Hematopoietic multipotent progenitor cell treated with erythropoietin and hydrocortisone succinate and interleukin-3 and kit ligand, for 17 days (in vitro differentiated cells): ENCODE measurements around the gene LILRB2.
"Not testable (repeated sequence)": the region's sequence is repeated elsewhere in the genome, so short reads cannot be mapped to it uniquely, and the experiment has no call there.

ENCODE experiments used
- DNase-seq: peaks from one replicate; pipeline ENCODE4 v3.0.0-alpha.2; 2015; ENCODE audit warnings: low spot score

LILRB2 gene

GRCh38 chr19:54305141-54305540, 24.2 kb upstream of the LILRB2 start:
- DNase-seq: no peak

GRCh38 chr19:54302257-54302656, 21.3 kb upstream of the LILRB2 start:
- no peak for DNase-seq

- DNase-seq: no peak
Measured at GRCh38 chr19:54299515-54299914, 18.6 kb upstream of the LILRB2 start.

DNA sequence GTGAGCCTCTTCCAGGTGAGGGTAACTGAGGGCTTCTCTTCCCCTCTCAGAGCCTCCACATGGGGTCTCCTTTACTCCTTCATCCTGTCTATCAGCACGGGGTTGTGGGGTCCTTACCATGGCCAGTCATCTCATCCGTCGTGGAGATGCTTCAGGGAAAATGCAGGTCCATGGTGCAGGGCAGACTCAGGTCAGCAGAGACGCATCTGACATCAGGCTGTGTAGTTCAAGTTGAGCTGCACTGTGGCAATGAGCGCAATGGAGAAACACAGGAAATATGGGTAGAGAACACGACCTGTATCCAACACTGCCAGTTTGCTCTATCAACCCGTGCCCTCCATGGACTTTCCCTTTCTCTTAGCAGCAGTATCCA, 18.2 kb upstream of the LILRB2 start:
- DNase-seq: no peak

DNA sequence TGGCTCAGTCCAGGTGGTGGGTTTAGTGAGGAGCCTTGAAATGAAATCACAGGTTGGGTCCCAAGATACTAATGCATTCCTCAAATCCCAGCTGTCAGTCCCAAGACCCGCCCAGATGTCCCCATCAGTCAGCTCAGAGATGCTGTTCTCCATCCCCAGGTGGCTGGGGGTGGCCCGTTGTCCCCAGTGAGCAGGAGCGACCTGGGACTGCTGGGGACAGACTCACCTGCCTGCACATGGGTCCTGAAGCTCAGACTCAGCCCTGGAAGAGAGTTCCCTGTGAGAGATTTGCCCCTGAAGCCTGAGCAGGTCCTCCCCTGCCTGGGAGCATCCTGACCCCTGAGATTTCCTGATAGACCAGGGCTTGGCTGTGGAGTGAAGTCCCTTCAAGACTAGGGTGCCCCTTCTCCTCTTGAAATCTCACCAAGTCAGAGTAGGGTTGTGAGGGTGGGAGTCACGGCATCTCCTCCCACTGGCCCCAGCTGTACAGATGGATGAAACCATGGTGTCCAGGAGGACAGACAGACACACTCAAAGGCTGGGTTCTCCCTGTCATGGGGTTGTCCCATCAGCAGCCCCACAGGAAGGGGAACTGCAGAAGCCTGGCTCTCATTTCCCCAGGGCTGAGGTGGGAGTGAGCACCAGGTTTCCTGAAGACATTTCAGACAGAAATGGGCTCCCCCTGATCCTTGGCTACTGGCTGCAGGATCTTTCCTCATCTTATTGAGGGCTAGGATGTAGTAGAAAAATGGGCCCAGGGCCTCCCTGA, 17.6 kb upstream of the LILRB2 start:
- no peak for DNase-seq

DNA sequence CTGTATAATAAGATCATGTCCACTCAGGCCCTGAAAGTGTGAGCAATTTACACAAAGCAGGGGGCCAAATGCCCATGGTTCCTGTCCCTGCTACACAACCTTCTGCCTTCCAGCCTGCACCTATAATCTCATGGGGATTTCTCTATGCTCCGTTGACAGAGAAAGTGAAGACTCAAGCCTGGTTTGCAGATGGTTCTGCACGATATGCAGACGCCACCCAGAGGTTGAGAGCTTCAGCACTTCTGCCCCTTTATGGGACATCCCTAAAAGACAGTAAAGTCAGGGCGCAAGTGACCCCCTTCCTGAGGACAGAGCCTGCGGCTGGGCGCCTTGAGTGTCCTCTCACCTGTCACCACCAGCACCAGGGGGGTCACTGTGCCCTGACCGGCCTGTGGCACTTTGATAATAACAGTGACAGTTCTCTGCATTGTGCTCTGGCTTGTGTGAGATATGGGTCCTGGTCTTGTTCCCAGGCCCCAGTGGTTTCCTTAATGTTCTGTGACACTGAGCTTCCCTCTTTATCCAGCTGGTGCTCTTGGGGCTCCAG, 16.9 kb upstream of the LILRB2 start:
- DNase-seq: no peak

DNA sequence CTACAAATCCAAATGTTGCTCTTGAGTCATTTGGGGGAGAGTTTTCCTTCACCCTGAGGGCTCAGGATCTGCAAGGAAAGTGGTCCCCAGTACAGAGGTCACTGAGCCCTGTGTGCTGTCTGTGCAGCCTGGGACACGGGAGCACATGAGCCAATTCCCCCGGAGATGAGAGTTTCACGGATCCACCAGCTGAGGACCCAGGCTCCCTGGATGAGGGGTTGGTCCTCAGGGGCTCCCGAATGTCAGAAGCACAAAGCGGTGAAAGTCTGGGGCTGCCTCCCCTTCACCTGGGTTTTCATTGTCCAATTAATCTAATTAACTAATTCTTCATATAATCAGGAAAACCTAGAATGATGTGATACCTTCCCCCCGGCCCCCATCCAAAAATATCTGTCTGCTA, 13.6 kb upstream of the LILRB2 start:
- no peak for DNase-seq

DNA sequence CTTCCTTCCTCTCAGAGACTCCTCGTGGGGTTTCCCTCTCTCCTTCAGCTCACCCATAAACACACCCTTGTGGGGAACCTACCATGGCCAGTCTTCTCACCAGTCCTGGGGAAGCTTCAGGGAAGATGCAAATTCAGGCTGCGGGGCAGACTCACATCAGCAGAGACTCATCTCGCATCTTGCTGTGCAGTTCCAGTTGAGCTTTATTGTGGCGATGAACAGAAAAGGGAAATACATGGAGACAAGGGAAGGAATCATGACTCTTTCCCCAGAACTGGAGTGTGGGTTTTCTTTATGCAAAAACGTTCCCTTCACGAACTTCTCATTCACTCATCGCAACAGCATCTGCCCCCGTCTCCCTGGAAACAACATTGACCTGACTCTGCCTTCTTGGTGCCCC, 8.2 kb upstream of the LILRB2 start:
- not testable (repeated sequence) for DNase-seq

DNA sequence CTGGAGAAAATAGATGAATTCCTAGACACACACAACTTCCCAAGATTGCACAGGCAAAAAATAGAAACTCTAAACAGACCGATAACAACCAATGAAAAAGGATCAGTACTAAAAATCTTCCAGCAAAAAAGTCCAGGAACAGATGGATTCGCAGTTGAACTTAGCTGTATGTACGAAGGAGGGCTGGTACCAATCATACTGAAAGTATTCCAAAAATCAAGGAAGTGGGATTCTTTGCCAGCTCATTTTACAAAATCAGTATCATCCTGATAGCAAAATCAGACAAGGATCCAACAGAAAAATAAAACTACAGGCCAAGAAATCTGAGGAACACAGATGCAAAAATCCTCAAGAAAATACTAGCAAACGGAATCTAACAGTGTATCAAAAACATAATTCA, 6.5 kb upstream of the LILRB2 start:
- no peak for DNase-seq

GRCh38 chr19:54286283-54286682, 5.4 kb upstream of the LILRB2 start:
- not testable (repeated sequence) for DNase-seq

GRCh38 chr19:54285427-54286056, 4.6 kb upstream of the LILRB2 start:
- DNase-seq: not testable (repeated sequence)

- DNase-seq: no peak
Measured at GRCh38 chr19:54282686-54283470, 2.0 kb upstream of the LILRB2 start.

DNA sequence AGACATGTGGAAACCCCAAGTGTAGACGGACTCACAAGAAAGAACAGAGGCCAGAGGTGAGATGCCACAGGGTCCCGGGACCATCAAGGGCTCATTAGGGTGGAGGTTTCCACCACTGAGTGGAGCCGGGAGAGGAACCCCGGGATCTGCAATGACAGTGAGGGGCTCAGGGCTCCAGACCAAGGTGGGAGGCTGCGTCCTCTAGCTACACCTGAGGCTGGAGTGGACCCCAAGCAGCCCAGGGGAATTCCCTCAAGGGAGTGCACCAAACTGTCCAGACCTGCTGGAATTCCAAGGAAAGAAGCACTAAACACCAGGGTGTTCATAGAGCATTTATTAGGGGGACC, 792 bp upstream of the LILRB2 start:
- DNase-seq: not testable (repeated sequence)

DNA sequence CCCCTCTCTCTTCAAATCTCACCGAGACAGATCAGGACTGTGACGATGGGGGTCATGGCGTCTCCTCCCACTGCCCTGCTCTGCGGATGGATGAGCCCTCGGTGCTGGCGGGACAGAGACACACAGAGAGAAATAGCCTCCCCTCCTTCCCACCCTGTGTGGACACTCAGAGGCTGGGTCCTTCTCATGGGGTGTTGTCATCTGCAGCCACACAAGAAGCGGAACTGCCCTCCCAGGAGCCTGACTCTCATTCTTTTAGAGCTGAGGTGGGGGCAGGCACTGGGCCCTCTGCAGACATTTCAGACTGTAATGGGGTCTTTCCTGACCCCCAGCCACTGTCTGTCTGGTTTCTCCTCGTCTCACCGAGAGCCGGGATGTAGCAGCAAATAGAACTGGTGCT, 469 bp downstream of the LILRB2 start:
- not testable (repeated sequence) for DNase-seq

DNA sequence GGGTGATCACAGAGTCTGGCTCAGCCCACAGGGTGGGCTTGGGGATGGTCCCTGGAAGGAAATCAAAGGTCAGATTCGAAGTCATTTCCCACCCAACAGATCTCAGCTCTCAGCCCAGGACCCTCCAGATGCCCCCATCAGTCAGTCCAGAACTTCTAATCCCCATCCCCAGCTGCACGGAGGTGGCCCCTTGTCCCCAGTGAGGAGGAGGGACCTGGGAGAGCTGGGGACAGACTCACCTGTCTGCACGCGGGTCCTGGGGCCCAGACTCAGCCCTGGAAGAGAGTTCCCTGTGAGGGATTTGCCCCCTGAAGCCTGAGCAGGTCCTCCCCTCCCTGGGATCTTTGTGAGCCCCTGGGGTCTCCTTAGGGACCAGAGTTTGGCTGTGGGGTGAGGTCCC, 885 bp downstream of the LILRB2 start:
- not testable (repeated sequence) for DNase-seq

GRCh38 chr19:54279406-54279962, 1.4 kb downstream of the LILRB2 start:
- DNase-seq: no peak

GRCh38 chr19:54278571-54279195, 2.2 kb downstream of the LILRB2 start:
- not testable (repeated sequence) for DNase-seq

- DNase-seq: not testable (repeated sequence)
Measured at GRCh38 chr19:54278056-54278455, 2.9 kb downstream of the LILRB2 start.

- DNase-seq: not testable (repeated sequence)
Measured at GRCh38 chr19:54277111-54277615, 3.7 kb downstream of the LILRB2 start.

- no peak for DNase-seq
Measured at GRCh38 chr19:54275951-54276350, 5.0 kb downstream of the LILRB2 start.

DNA sequence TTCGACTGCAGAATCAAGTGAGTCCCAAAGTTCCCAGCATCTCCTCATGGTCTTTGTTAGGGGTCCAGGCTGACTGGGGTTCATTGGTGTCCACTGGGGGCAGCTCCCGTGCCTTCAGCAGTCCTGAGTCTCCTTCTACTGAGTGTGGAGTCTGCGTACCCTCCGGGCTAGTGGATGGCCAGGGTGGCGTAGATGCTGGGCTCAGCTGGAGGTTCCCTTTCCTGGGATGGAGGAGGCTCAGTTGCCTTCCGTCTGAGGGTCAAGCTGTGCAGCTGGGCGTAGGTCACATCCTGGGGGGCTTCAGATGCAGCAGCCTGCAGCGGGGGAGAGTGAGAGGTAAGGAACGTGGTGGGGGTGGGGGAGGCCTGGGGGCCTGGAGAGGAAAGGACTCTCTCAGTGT, 6.4 kb downstream of the LILRB2 start:
- not testable (repeated sequence) for DNase-seq

GRCh38 chr19:54273821-54274220, 7.1 kb downstream of the LILRB2 start:
- DNase-seq: no peak
